Endothelial cell (in vitro differentiated cells): ENCODE results near the gene SGCG. TPM values are rescaled to one million over a fixed set of nuclear protein-coding genes. Genes with fewer than 3 reads are reported as not detected.
A peak's percentile ranks its signal among the peaks of the same experiment; 100 is the strongest.

ENCODE experiments used
- DNase-seq: peaks from one replicate; pipeline ENCODE4 v3.0.0; 2021; ENCODE audit warnings: low spot score
- H3K27ac Mint-ChIP-seq: one replicate; pipeline ENCODE4 v1.8.0; 2021; ENCODE audit warnings: mixed read lengths, inconsistent platforms; ENCODE audit not compliant: unreplicated experiment
- H3K27me3 Mint-ChIP-seq: one replicate; pipeline ENCODE4 v1.8.0; 2021; ENCODE audit warnings: mild to moderate bottlenecking, moderate library complexity, mixed read lengths, inconsistent platforms; ENCODE audit not compliant: unreplicated experiment
- H3K36me3 Mint-ChIP-seq: one replicate; pipeline ENCODE4 v1.8.0; 2021; ENCODE audit warnings: mild to moderate bottlenecking, low read depth, mixed read lengths, inconsistent platforms; ENCODE audit not compliant: unreplicated experiment
- H3K4me1 Mint-ChIP-seq: one replicate; pipeline ENCODE4 v1.8.0; 2021; ENCODE audit warnings: mild to moderate bottlenecking, mixed read lengths, inconsistent platforms; ENCODE audit not compliant: unreplicated experiment
- H3K4me3 Mint-ChIP-seq: one replicate; pipeline ENCODE4 v1.8.0; 2021; ENCODE audit warnings: mild to moderate bottlenecking, mixed read lengths, inconsistent platforms; ENCODE audit not compliant: unreplicated experiment
- H3K9me3 Mint-ChIP-seq: one replicate; pipeline ENCODE4 v1.8.0; 2021; ENCODE audit warnings: mixed read lengths, inconsistent platforms; ENCODE audit not compliant: unreplicated experiment
- CTCF ChIP-seq: fragments of 200-600 bp; sonication (generic); IDR thresholded peaks from one replicate; pipeline ENCODE4 v1.5.0; 2021; ENCODE audit warnings: antibody characterized with exemption; ENCODE audit not compliant: unreplicated experiment
- total RNA-seq: library from RNA; stranded (reverse); fragmentation: NEBNext Ultra II Directional; extraction: Animal tissue kit (Norgen Biotek cat#: 25700); gene quantifications from one replicate; pipeline ENCODE4 v1.2.1, GENCODE V29; 2021; ENCODE audit not compliant: unreplicated experiment

SGCG gene
- total RNA-seq, 1 donor from 2014 or later = 0.59 TPM

GRCh38 chr13:23144431-23144830 is 36.3 kb upstream of the SGCG start:
- H3K9me3 Mint-ChIP-seq = no peaks in the 10 kb centered on the region
- peaks cover 2% of the 10 kb centered on the region for H3K27me3 Mint-ChIP-seq
- no peak overlapping the region for H3K27ac Mint-ChIP-seq
- no peak for TF ChIP-seq CTCF
- no peaks in the 10 kb centered on the region for H3K36me3 Mint-ChIP-seq
- no peak for DNase-seq
- no peak overlapping the region for H3K4me3 Mint-ChIP-seq
- no peaks in the 10 kb centered on the region for H3K4me1 Mint-ChIP-seq

GRCh38 chr13:23146006-23146405 is 34.8 kb upstream of the SGCG start:
- no peak overlapping the region for H3K27ac Mint-ChIP-seq
- peaks cover 2% of the 10 kb centered on the region for H3K27me3 Mint-ChIP-seq
- DNase-seq = no peak
- H3K4me1 Mint-ChIP-seq = no peaks in the 10 kb centered on the region
- no peak overlapping the region for H3K4me3 Mint-ChIP-seq
- TF ChIP-seq CTCF = no peak
- no peaks in the 10 kb centered on the region for H3K36me3 Mint-ChIP-seq
- no peaks in the 10 kb centered on the region for H3K9me3 Mint-ChIP-seq

GRCh38 chr13:23146811-23147625 is 33.8 kb upstream of the SGCG start:
- no peaks in the 10 kb centered on the region for H3K9me3 Mint-ChIP-seq
- DNase-seq = no peak
- H3K4me3 Mint-ChIP-seq = no peak overlapping the region
- no peaks in the 10 kb centered on the region for H3K36me3 Mint-ChIP-seq
- no peak overlapping the region for H3K27ac Mint-ChIP-seq
- TF ChIP-seq CTCF = no peak
- H3K27me3 Mint-ChIP-seq = peaks cover 2% of the 10 kb centered on the region
- no peaks in the 10 kb centered on the region for H3K4me1 Mint-ChIP-seq

- Mint-ChIP-seq H3K9me3 (no peaks in the 10 kb centered on the region), H3K36me3 (no peaks in the 10 kb centered on the region), H3K4me1 (no peaks in the 10 kb centered on the region), H3K27me3 (peaks cover 2% of the 10 kb centered on the region), H3K4me3 (no peak overlapping the region), H3K27ac (peak overlapping the region; percentile 36)
- TF ChIP-seq CTCF = no peak
- no peak for DNase-seq
These were observed 33.0 kb upstream of the SGCG start for GRCh38 chr13:23147827-23148226.

- Mint-ChIP-seq H3K27me3 (peaks cover 6% of the 10 kb centered on the region), H3K4me1 (peaks cover 5% of the 10 kb centered on the region), H3K4me3 (no peak overlapping the region), H3K9me3 (no peaks in the 10 kb centered on the region), H3K27ac (no peak overlapping the region), H3K36me3 (peaks cover 3% of the 10 kb centered on the region)
- TF ChIP-seq CTCF = no peak
- DNase-seq = no peak
These were observed 23.0 kb upstream of the SGCG start for GRCh38 chr13:23157781-23158180.
